ENCODE results near the gene DSN1.

- TF ChIP-seq CTCF (IDR thresholded peaks at IDR 0.05; ENCODE audit: extremely low read depth in 1 of 2, insufficient read depth in 1 of 2, low read depth in 1 of 2, low read length in 2 of 2) (no peak), EZH2 (IDR thresholded peaks at IDR 0.05; ENCODE audit: borderline replicate concordance, low read depth, low read length, severe bottlenecking) (no peak), POLR2AphosphoS5 (IDR thresholded peaks at IDR 0.05; ENCODE audit: insufficient read depth, low read depth, low read length) (no peak), POLR2A (IDR thresholded peaks at IDR 0.05; ENCODE audit: low read depth, low read length) (no peak), MYC (IDR thresholded peaks at IDR 0.05; ENCODE audit: low read depth, low read length) (no peak), JUN (IDR thresholded peaks at IDR 0.05; ENCODE audit: borderline replicate concordance, insufficient read depth, insufficient read length, low read depth) (no peak)
Observed at GRCh38 chr20:36820928-36821327, 47.4 kb upstream of the DSN1 start.
